SH-SY5Y (cell line): ENCODE measurements around the gene ROBO1.

ENCODE experiments used
- GATA2 ChIP-seq: IDR thresholded peaks from 2 replicates; pipeline ENCODE4 v1.6.1; 2011; ENCODE audit warnings: mild to moderate bottlenecking, low read depth, low read length
- GATA3 ChIP-seq: IDR thresholded peaks from 2 replicates; pipeline ENCODE4 v1.6.1; 2011; ENCODE audit warnings: low read depth, mild to moderate bottlenecking, low read length, moderate library complexity

DNA sequence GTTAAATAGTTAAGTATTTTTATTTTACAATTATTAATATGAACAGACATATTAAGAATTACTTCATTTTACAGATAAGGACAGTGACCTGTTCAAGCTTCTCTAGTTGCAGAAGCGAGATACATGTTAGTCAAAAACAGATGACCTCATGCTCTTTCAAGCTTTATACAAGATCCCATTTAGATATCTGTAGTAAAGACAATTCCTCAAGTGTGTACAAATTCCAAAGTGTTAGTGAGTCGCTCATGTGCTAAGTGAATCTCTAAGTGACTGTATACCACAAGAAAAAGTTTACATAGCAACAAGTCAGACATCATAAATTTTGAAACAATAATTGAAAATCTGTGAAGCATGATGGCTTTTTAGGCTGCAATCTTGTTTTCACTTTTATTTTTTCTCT is 293.8 kb downstream of the ROBO1 start:
- TF ChIP-seq GATA3: no peak
- TF ChIP-seq GATA2: no peak
